H9 (cell line): ENCODE results near the gene KIAA2012. TPM values are rescaled to one million over a fixed set of nuclear protein-coding genes. Genes with fewer than 3 reads are reported as not detected.

Experiments
- DNase-seq: peaks from one replicate; pipeline ENCODE4 v3.0.0-alpha.2; 2017
- H2AFZ ChIP-seq: one replicate; pipeline ENCODE4 v1.6.1; 2013; ENCODE audit warnings: mild to moderate bottlenecking, low read length, control low read depth, moderate library complexity
- H2AK5ac ChIP-seq: 2 replicates; pipeline ENCODE4 v1.6.1; 2013; ENCODE audit warnings: low read length, control low read depth, mixed read lengths; ENCODE audit not compliant: insufficient read length
- H2BK120ac ChIP-seq: one replicate; pipeline ENCODE4 v1.6.1; 2013; ENCODE audit warnings: low read depth, mild to moderate bottlenecking, low read length, control low read depth, inconsistent platforms; ENCODE audit not compliant: poor library complexity, severe bottlenecking
- H2BK12ac ChIP-seq: 2 replicates; pipeline ENCODE4 v1.6.1; 2013; ENCODE audit warnings: low read length, control low read depth, mixed read lengths, low read depth; ENCODE audit not compliant: insufficient read length
- H2BK15ac ChIP-seq: 2 replicates; pipeline ENCODE4 v1.6.1; 2013; ENCODE audit warnings: low read depth, low read length, control low read depth
- H2BK20ac ChIP-seq: one replicate; pipeline ENCODE4 v1.6.1; 2013; ENCODE audit warnings: low read depth, mild to moderate bottlenecking, low read length, control low read depth, inconsistent platforms; ENCODE audit not compliant: poor library complexity, severe bottlenecking
- H2BK5ac ChIP-seq: 2 replicates; pipeline ENCODE4 v1.6.1; 2013; ENCODE audit warnings: low read length, control low read depth, mixed read lengths; ENCODE audit not compliant: insufficient read length
- H3K14ac ChIP-seq: 2 replicates; pipeline ENCODE4 v1.6.1; 2013; ENCODE audit warnings: low read length, control low read depth; ENCODE audit not compliant: insufficient read depth
- H3K18ac ChIP-seq: 2 replicates; pipeline ENCODE4 v1.6.1; 2013; ENCODE audit warnings: low read depth, mild to moderate bottlenecking, mixed read lengths, low read length, control low read depth; ENCODE audit not compliant: insufficient read length
- H3K23ac ChIP-seq: 2 replicates; pipeline ENCODE4 v1.6.1; 2013; ENCODE audit warnings: low read length, control low read depth, mixed read lengths, low read depth; ENCODE audit not compliant: insufficient read length
- H3K23me2 ChIP-seq: 2 replicates; pipeline ENCODE4 v1.6.1; 2013; ENCODE audit warnings: low read depth, mild to moderate bottlenecking, mixed read lengths, low read length, control low read depth; ENCODE audit not compliant: insufficient read length, poor library complexity, severe bottlenecking
- H3K27ac ChIP-seq: 2 replicates; pipeline ENCODE4 v1.5.1; 2013; ENCODE audit warnings: low read length, control low read depth, mixed read lengths, low read depth; ENCODE audit not compliant: insufficient read length
- H3K27me3 ChIP-seq: 2 replicates; pipeline ENCODE4 v1.6.1; 2013; ENCODE audit warnings: low read length, control low read depth, inconsistent platforms; ENCODE audit not compliant: insufficient read depth
- H3K4ac ChIP-seq: 2 replicates; pipeline ENCODE4 v1.6.1; 2013; ENCODE audit warnings: low read depth, mild to moderate bottlenecking, control low read depth, inconsistent platforms, low read length, moderate library complexity
- H3K4me1 ChIP-seq: 2 replicates; pipeline ENCODE4 v1.6.1; 2013; ENCODE audit warnings: low read length, control low read depth, inconsistent platforms; ENCODE audit not compliant: insufficient read depth
- H3K4me2 ChIP-seq: 2 replicates; pipeline ENCODE4 v1.6.1; 2013; ENCODE audit warnings: low read length, control low read depth, mixed read lengths; ENCODE audit not compliant: insufficient read length, insufficient read depth
- H3K56ac ChIP-seq: 2 replicates; pipeline ENCODE4 v1.6.1; 2013; ENCODE audit warnings: low read depth, mild to moderate bottlenecking, mixed read lengths, low read length, control low read depth; ENCODE audit not compliant: insufficient read length
- H3K79me1 ChIP-seq: 2 replicates; pipeline ENCODE4 v1.6.1; 2013; ENCODE audit warnings: low read depth, mild to moderate bottlenecking, moderate library complexity, low read length, control low read depth, inconsistent platforms; ENCODE audit not compliant: insufficient read depth, poor library complexity, severe bottlenecking
- H3K79me2 ChIP-seq: 2 replicates; pipeline ENCODE4 v1.6.1; 2013; ENCODE audit warnings: low read length, control low read depth, inconsistent platforms; ENCODE audit not compliant: insufficient read depth
- H3K9ac ChIP-seq: 2 replicates; pipeline ENCODE4 v1.6.1; 2013; ENCODE audit warnings: low read length, control low read depth, mixed read lengths; ENCODE audit not compliant: insufficient read length; ENCODE audit errors: extremely low read depth
- H3K9me3 ChIP-seq: one replicate; pipeline ENCODE4 v1.6.1; 2013; ENCODE audit warnings: low read depth, low read length, inconsistent platforms; ENCODE audit not compliant: control insufficient read depth
- H3T11ph ChIP-seq: one replicate; pipeline ENCODE4 v1.6.1; 2013; ENCODE audit warnings: mild to moderate bottlenecking, low read length, control low read depth, inconsistent platforms
- H4K20me1 ChIP-seq: one replicate; pipeline ENCODE4 v1.6.1; 2013; ENCODE audit not compliant: control insufficient read depth, insufficient read length, insufficient read depth
- H4K5ac ChIP-seq: 2 replicates; pipeline ENCODE4 v1.6.1; 2013; ENCODE audit warnings: low read depth, mild to moderate bottlenecking, mixed read lengths, low read length, control low read depth; ENCODE audit not compliant: insufficient read length
- H4K8ac ChIP-seq: replicated peaks from 2 replicates; pipeline ENCODE4 v1.6.1; 2013; ENCODE audit warnings: low read length, control low read depth, mixed read lengths, low read depth; ENCODE audit not compliant: insufficient read length
- H4K91ac ChIP-seq: 2 replicates; pipeline ENCODE4 v1.6.1; 2013; ENCODE audit warnings: low read depth, mild to moderate bottlenecking, moderate library complexity, mixed read lengths, low read length, control low read depth; ENCODE audit not compliant: insufficient read length
- H3K27ac Mint-ChIP-seq, 3 experiments: 2 replicates in 2 of 3; 3 replicates in 1 of 3; pipeline ENCODE4 v1.8.0; 2020 to 2021; ENCODE audit warnings: mixed read lengths in 3 of 3, mild to moderate bottlenecking in 1 of 3, moderate library complexity in 1 of 3
- H3K27me3 Mint-ChIP-seq: 2 replicates; pipeline ENCODE4 v1.8.0; 2021; ENCODE audit warnings: low read depth, mild to moderate bottlenecking, moderate library complexity, mixed read lengths
- H3K36me3 Mint-ChIP-seq, 3 experiments: 2 replicates in 2 of 3; 3 replicates in 1 of 3; pipeline ENCODE4 v1.8.0; 2020 to 2021; ENCODE audit warnings: low read depth in 3 of 3, mixed read lengths in 3 of 3; ENCODE audit not compliant: insufficient read depth in 1 of 3
- H3K4me1 Mint-ChIP-seq, 2 experiments: 2 replicates each; pipeline ENCODE4 v1.8.0; 2020; ENCODE audit warnings: mixed read lengths in 2 of 2
- H3K4me3 Mint-ChIP-seq, 2 experiments: 2 replicates in 1 of 2; 3 replicates in 1 of 2; pipeline ENCODE4 v1.8.0; 2020 to 2021; ENCODE audit warnings: mild to moderate bottlenecking in 2 of 2, mixed read lengths in 2 of 2, moderate library complexity in 1 of 2
- H3K9me3 Mint-ChIP-seq, 2 experiments: 2 replicates in 1 of 2; 3 replicates in 1 of 2; pipeline ENCODE4 v1.8.0; 2020; ENCODE audit warnings: mild to moderate bottlenecking in 2 of 2, mixed read lengths in 2 of 2, moderate library complexity in 1 of 2
- CTCF ChIP-seq: fragments of 200-600 bp; sonication (generic); conservative IDR thresholded peaks from 3 replicates; pipeline ENCODE4 v1.8.0; 2021; ENCODE audit warnings: antibody characterized with exemption, mild to moderate bottlenecking
- WGBS: extraction: QIAGEN DNeasy Blood & Tissue Kit; methylation state at CpG from one replicate; pipeline ENCODE4 v1.1.7; 2013; ENCODE audit warnings: missing lambda C conversion rate, low lambda C conversion rate, mixed read lengths; ENCODE audit not compliant: insufficient read length; ENCODE audit errors: extremely low coverage; 5-methylcytosine and 5-hydroxymethylcytosine counted together
- total RNA-seq: library from RNA; stranded (reverse); gene quantifications from 2 replicates; pipeline ENCODE4 v1.2.1, GENCODE V29; 2021

The KIAA2012 gene
- total RNA-seq, 1 experiment from 2014 or later = not detected

GRCh38 chr2:202024871-202025270, 48.2 kb upstream of the KIAA2012 start:
- no peak overlapping the region for H3K4me2 ChIP-seq
- peaks cover 6% of the 10 kb centered on the region for H3K27me3 Mint-ChIP-seq

More at GRCh38 chr2:202024871-202025270, 48.2 kb upstream of the KIAA2012 start:
- no peak overlapping the region for H2BK120ac ChIP-seq
- TF ChIP-seq CTCF = no peak
- H3K4me1 Mint-ChIP-seq = peaks cover 49 to 62% of the 10 kb centered on the region in 2 experiments
- no peak overlapping the region for H3T11ph ChIP-seq
- H3K4me1 ChIP-seq = peaks cover 15% of the 10 kb centered on the region; the same call in 1 of the 2 replicates
- H4K20me1 ChIP-seq = no peaks in the 10 kb centered on the region
- H3K27ac Mint-ChIP-seq = peak overlapping the region in 1 of 3 experiments; percentile 98; a peak in 1 of 7 replicates
- H3K27ac ChIP-seq = no peak overlapping the region
- H2BK5ac ChIP-seq = no peak overlapping the region
- H3K23ac ChIP-seq = no peak overlapping the region
- H3K23me2 ChIP-seq = no peaks in the 10 kb centered on the region
- no peak overlapping the region; the same call in 1 of the 2 replicates for H3K14ac ChIP-seq
- H3K9ac ChIP-seq = no peak overlapping the region
- no peak overlapping the region for H3K4ac ChIP-seq
- no peak overlapping the region for H4K8ac ChIP-seq
- H3K56ac ChIP-seq = no peak overlapping the region
- peak overlapping the region; percentile 27 to 65; a peak in 4 of 5 replicates for H3K4me3 Mint-ChIP-seq
- no peaks in the 10 kb centered on the region for H3K9me3 ChIP-seq
- H3K9me3 Mint-ChIP-seq = no peaks in the 10 kb centered on the region
- no peaks in the 10 kb centered on the region for H3K79me1 ChIP-seq
- peak overlapping the region; percentile 7 for H3K18ac ChIP-seq
- peaks cover 0 to 2% (median 0%) of the 10 kb centered on the region in 3 experiments; a peak in 3 of 7 replicates for H3K36me3 Mint-ChIP-seq
- WGBS = no CpG with 5 or more reads among the region's 9 CpGs
- no peak overlapping the region for H4K5ac ChIP-seq
- H2BK15ac ChIP-seq = no peak overlapping the region
- H4K91ac ChIP-seq = no peak overlapping the region
- no peaks in the 10 kb centered on the region for H3K79me2 ChIP-seq
- H2AK5ac ChIP-seq = no peak overlapping the region
- H3K27me3 ChIP-seq = peaks cover 2% of the 10 kb centered on the region; the same call in 1 of the 2 replicates
- H2AFZ ChIP-seq = no peak overlapping the region
- H2BK12ac ChIP-seq = no peak overlapping the region
- DNase-seq = no peak
- H2BK20ac ChIP-seq = no peak overlapping the region
